Osteocyte (in vitro differentiated cells): ENCODE measurements around the gene CEACAM5. TPM values are rescaled to one million over a fixed set of nuclear protein-coding genes. Genes with fewer than 3 reads are reported as not detected.

Experiments
- DNase-seq: peaks from one replicate; pipeline ENCODE4 v3.0.0; 2021; ENCODE audit warnings: mixed read lengths; ENCODE audit not compliant: unreplicated experiment; ENCODE audit errors: extremely low spot score
- H3K27ac Mint-ChIP-seq: one replicate; pipeline ENCODE4 v1.8.0; 2021; ENCODE audit warnings: mild to moderate bottlenecking, mixed read lengths; ENCODE audit not compliant: unreplicated experiment
- H3K27me3 Mint-ChIP-seq: one replicate; pipeline ENCODE4 v1.8.0; 2021; ENCODE audit warnings: mixed read lengths; ENCODE audit not compliant: unreplicated experiment
- H3K36me3 Mint-ChIP-seq: one replicate; pipeline ENCODE4 v1.8.0; 2021; ENCODE audit warnings: mixed read lengths; ENCODE audit not compliant: unreplicated experiment
- H3K4me1 Mint-ChIP-seq: one replicate; pipeline ENCODE4 v1.8.0; 2021; ENCODE audit warnings: mixed read lengths; ENCODE audit not compliant: unreplicated experiment
- H3K4me3 Mint-ChIP-seq: one replicate; pipeline ENCODE4 v1.8.0; 2021; ENCODE audit warnings: mild to moderate bottlenecking, moderate library complexity, mixed read lengths; ENCODE audit not compliant: unreplicated experiment
- H3K9me3 Mint-ChIP-seq: one replicate; pipeline ENCODE4 v1.8.0; 2021; ENCODE audit warnings: mixed read lengths; ENCODE audit not compliant: unreplicated experiment
- CTCF ChIP-seq: fragments of 200-600 bp; sonication (generic); IDR thresholded peaks from 2 replicates; pipeline ENCODE4 v1.5.0; 2021; ENCODE audit warnings: antibody characterized with exemption, mild to moderate bottlenecking, moderate library complexity
- total RNA-seq: library from RNA; stranded (reverse); gene quantifications from 2 replicates; pipeline ENCODE4 v1.2.1, GENCODE V29; 2021

The CEACAM5 gene
- total RNA-seq, 1 donor from 2014 or later, result not detected

GRCh38 chr19:41696402-41697197, 11.8 kb upstream of the CEACAM5 start:
- Mint-ChIP-seq H3K27me3 (no peaks in the 10 kb centered on the region), H3K4me1 (peaks cover under 1% of the 10 kb centered on the region), H3K4me3 (no peak overlapping the region), H3K27ac (no peak overlapping the region), H3K36me3 (no peaks in the 10 kb centered on the region), H3K9me3 (no peaks in the 10 kb centered on the region)
- DNase-seq, result peak; percentile 76
- no peak for TF ChIP-seq CTCF

GRCh38 chr19:41697198-41697855, 11.1 kb upstream of the CEACAM5 start:
- Mint-ChIP-seq H3K4me3 (no peak overlapping the region), H3K4me1 (peaks cover 2% of the 10 kb centered on the region), H3K9me3 (no peaks in the 10 kb centered on the region), H3K36me3 (no peaks in the 10 kb centered on the region), H3K27ac (no peak overlapping the region), H3K27me3 (no peaks in the 10 kb centered on the region)
- DNase-seq, result peak; percentile 76
- TF ChIP-seq CTCF, result no peak

GRCh38 chr19:41698746-41699230, 9.6 kb upstream of the CEACAM5 start:
- Mint-ChIP-seq H3K27me3 (no peaks in the 10 kb centered on the region), H3K4me3 (no peak overlapping the region), H3K9me3 (no peaks in the 10 kb centered on the region), H3K27ac (no peak overlapping the region), H3K36me3 (no peaks in the 10 kb centered on the region), H3K4me1 (peaks cover 2% of the 10 kb centered on the region)
- no peak for TF ChIP-seq CTCF
- no peak for DNase-seq

GRCh38 chr19:41699231-41699967, 9.0 kb upstream of the CEACAM5 start:
- no peak overlapping the region for H3K4me3 Mint-ChIP-seq
- H3K27me3 Mint-ChIP-seq, result no peaks in the 10 kb centered on the region
- H3K9me3 Mint-ChIP-seq, result no peaks in the 10 kb centered on the region

More at GRCh38 chr19:41699231-41699967, 9.0 kb upstream of the CEACAM5 start:
- Mint-ChIP-seq H3K4me1 (peaks cover 2% of the 10 kb centered on the region), H3K27ac (no peak overlapping the region), H3K36me3 (no peaks in the 10 kb centered on the region)
- peak; percentile 76 for DNase-seq
- no peak for TF ChIP-seq CTCF
